ENCODE data around the gene APOB.

Gene APOB

GRCh38 chr2:21019678-21020021 lies 24.2 kb downstream of the APOB start:
- no peak for DNase-seq (ENCODE audit: low read depth, low spot score)
- no peak for TF ChIP-seq CTCF (IDR thresholded peaks at IDR 0.05; ENCODE audit: insufficient read depth, low read length, missing control alignments)
- H3K4me3 ChIP-seq (ENCODE audit: low read depth, low read length): no peak overlapping the region
- ChIA-PET CTCF (no interaction called here), POLR2A (no interaction called here)

GRCh38 chr2:21019000-21019677 lies 24.7 kb downstream of the APOB start:
- ChIA-PET POLR2A (no interaction called here), CTCF (no interaction called here)
- TF ChIP-seq CTCF (IDR thresholded peaks at IDR 0.05; ENCODE audit: insufficient read depth, low read length, missing control alignments): no peak
- H3K4me3 ChIP-seq (ENCODE audit: low read depth, low read length): no peak overlapping the region
- DNase-seq (ENCODE audit: low read depth, low spot score): no peak

DNA sequence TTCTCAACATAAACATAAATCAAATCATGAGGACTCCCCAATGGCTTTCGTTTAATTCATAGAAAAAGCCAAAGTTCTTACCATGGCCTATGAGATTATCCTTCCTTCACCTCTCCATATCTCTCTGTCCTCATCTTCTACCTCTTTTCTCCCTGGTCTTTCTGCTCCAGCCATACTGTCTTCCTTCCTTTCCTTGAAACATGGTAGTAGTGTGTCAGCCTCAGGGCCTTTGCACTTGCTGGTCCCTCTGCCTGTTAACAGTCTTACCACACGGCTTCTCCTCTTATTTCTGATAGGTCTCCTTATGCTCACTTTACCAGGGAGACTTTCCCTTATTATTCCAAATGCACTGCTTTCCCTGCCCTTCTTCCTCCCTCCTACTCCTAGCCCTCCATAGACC lies 25.6 kb downstream of the APOB start:
- no peak overlapping the region for H3K4me3 ChIP-seq (ENCODE audit: low read depth, low read length)
- ChIA-PET POLR2A (no interaction called here), CTCF (no interaction called here)
- DNase-seq (ENCODE audit: low read depth, low spot score): no peak
- TF ChIP-seq CTCF (IDR thresholded peaks at IDR 0.05; ENCODE audit: insufficient read depth, low read length, missing control alignments): no peak

GRCh38 chr2:21017748-21018276 lies 26.1 kb downstream of the APOB start:
- ChIA-PET CTCF (no interaction called here), POLR2A (no interaction called here)
- no peak for TF ChIP-seq CTCF (IDR thresholded peaks at IDR 0.05; ENCODE audit: insufficient read depth, low read length, missing control alignments)
- no peak overlapping the region for H3K4me3 ChIP-seq (ENCODE audit: low read depth, low read length)
- DNase-seq (ENCODE audit: low read depth, low spot score): no peak

GRCh38 chr2:21015281-21015645 lies 28.6 kb downstream of the APOB start:
- DNase-seq (ENCODE audit: low read depth, low spot score): no peak
- TF ChIP-seq CTCF (IDR thresholded peaks at IDR 0.05; ENCODE audit: insufficient read depth, low read length, missing control alignments): no peak
- H3K4me3 ChIP-seq (ENCODE audit: low read depth, low read length): no peak overlapping the region
- POLR2A ChIA-PET: no interaction called here
- CTCF ChIA-PET: interaction anchor here (1.7 kb wide), 1 partner anchor 233 kb away, joined by 3 read pairs; no protein-coding TSS in a partner anchor

DNA sequence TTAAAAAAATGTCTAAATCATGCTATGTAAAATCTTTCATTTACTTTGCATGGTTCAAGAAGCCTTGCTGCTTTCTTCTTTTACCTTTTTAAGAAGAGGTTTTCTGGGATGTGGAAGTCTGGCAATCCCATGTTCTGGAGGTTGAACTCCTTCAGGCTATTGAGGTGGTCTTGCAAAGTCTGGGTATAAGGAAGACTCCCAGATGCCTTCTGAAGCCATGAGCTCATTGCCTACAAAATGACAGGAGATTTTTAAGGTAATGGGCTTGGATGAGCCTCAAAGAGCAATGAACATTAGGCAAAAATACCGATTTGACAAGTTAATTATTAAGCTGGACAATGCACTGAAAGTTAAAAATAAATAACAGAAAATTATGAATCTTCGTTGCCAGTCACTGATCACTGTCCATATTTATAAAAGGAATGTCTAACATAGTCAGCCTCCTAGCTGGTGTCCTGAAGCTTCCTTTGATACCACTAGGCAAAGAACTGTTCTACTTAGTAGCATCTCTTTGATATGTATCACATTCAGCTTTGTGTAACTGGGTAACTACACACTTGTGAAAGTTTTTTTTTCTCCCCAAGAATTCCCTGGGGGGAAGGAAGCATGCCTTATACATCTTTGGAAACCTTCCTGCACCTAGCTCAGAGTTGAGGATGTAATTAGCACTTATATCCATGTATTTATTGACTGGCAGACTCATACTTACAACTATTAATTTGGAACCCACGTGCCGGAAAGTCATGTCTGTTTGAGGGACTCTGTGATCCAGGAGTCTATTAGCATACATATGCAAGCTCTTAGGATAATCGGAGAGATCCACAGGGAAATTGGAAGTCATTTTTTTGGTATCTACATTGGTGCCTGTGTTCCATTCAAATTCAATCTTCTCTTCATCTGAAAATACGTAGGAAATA lies 29.3 kb downstream of the APOB start:
- no peak overlapping the region for H3K4me3 ChIP-seq (ENCODE audit: low read depth, low read length)
- no peak for DNase-seq (ENCODE audit: low read depth, low spot score)
- TF ChIP-seq CTCF (IDR thresholded peaks at IDR 0.05; ENCODE audit: insufficient read depth, low read length, missing control alignments): no peak
- CTCF ChIA-PET: interaction anchor here (1.1 to 1.7 kb wide), 2 partner anchors 233 to 353 kb away, joined by 3 read pairs; no protein-coding TSS in a partner anchor
- POLR2A ChIA-PET: no interaction called here
